ENCODE data around the gene FARP2. TPM values are rescaled to one million over a fixed set of nuclear protein-coding genes. Genes with fewer than 3 reads are reported as not detected.

FARP2 gene
- total and polyA plus RNA-seq, 4 donors = 37.5 to 67.3 (median 52.1) TPM

GRCh38 chr2:241496904-241497877, 141.1 kb downstream of the FARP2 start:
- 90% methylated on average over 29 of the region's 29 CpGs for WGBS (ENCODE audit: insufficient coverage)
- no peak overlapping the region for H3K27ac ChIP-seq (ENCODE audit: low read depth, low read length)

GRCh38 chr2:241498115-241499070, 142.3 kb downstream of the FARP2 start:
- Histone ChIP-seq H3K27ac (ENCODE audit: low read depth, low read length) (no peak overlapping the region), H3K27me3 (ENCODE audit: control insufficient read depth, insufficient read depth, low read length) (no peaks in the 10 kb centered on the region), H3K9me3 (ENCODE audit: control insufficient read depth, insufficient read depth, low read length) (no peaks in the 10 kb centered on the region), H3K4me3 (ENCODE audit: low read depth, low read length) (no peak overlapping the region), H3K4me1 (ENCODE audit: control insufficient read depth, insufficient read depth, low read length) (peaks cover 13% of the 10 kb centered on the region), H3K36me3 (ENCODE audit: control insufficient read depth, insufficient read depth, low read length) (peaks cover 93% of the 10 kb centered on the region)
- 93% methylated on average over 36 of the region's 36 CpGs for WGBS (ENCODE audit: insufficient coverage)
- DNase-seq (ENCODE audit: low read depth in 4 of 6, low spot score in 6 of 6) = no peak

More at GRCh38 chr2:241496904-241497877, 141.1 kb downstream of the FARP2 start:
- no peaks in the 10 kb centered on the region for H3K27me3 ChIP-seq (ENCODE audit: control insufficient read depth, insufficient read depth, low read length)
- no peak overlapping the region for H3K4me3 ChIP-seq (ENCODE audit: low read depth, low read length)
- peaks cover 13% of the 10 kb centered on the region for H3K4me1 ChIP-seq (ENCODE audit: control insufficient read depth, insufficient read depth, low read length)
- H3K9me3 ChIP-seq (ENCODE audit: control insufficient read depth, insufficient read depth, low read length) = no peaks in the 10 kb centered on the region
- no peak for DNase-seq (ENCODE audit: low read depth in 4 of 6, low spot score in 6 of 6)
- peaks cover 97% of the 10 kb centered on the region for H3K36me3 ChIP-seq (ENCODE audit: control insufficient read depth, insufficient read depth, low read length)

- 77% methylated on average over 27 of the region's 28 CpGs for WGBS (ENCODE audit: insufficient coverage)
- Histone ChIP-seq H3K27ac (ENCODE audit: low read depth, low read length) (no peak overlapping the region), H3K4me1 (ENCODE audit: control insufficient read depth, insufficient read depth, low read length) (peaks cover 13% of the 10 kb centered on the region), H3K9me3 (ENCODE audit: control insufficient read depth, insufficient read depth, low read length) (no peaks in the 10 kb centered on the region), H3K27me3 (ENCODE audit: control insufficient read depth, insufficient read depth, low read length) (no peaks in the 10 kb centered on the region), H3K4me3 (ENCODE audit: low read depth, low read length) (no peak overlapping the region), H3K36me3 (ENCODE audit: control insufficient read depth, insufficient read depth, low read length) (peaks cover 92% of the 10 kb centered on the region)
- no peak for DNase-seq (ENCODE audit: low read depth in 4 of 6, low spot score in 6 of 6)
These were observed 143.3 kb downstream of the FARP2 start for GRCh38 chr2:241499146-241499965.

DNA sequence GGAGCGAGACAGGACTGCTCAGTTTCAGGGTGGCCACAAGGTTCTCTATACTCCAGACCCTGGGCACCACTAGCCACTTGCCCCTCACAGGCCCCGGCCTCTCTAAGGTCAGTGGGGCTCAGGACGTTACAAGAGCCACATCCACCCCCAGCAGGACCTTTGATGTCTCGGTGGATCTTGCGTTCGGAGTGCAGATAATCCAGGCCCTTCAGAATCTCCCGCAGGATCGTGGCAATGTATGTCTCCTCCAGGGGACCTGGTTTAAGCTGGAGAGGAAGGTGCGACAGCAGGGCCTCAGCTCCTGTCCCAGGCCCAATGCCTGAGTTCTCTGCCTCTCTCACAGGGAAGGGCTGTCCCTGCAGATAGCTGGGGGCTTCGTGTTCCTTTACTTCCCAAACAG, 143.9 kb downstream of the FARP2 start:
- no peak for DNase-seq (ENCODE audit: low read depth in 4 of 6, low spot score in 6 of 6)
- Histone ChIP-seq H3K4me3 (ENCODE audit: low read depth, low read length) (no peak overlapping the region), H3K27ac (ENCODE audit: low read depth, low read length) (no peak overlapping the region), H3K4me1 (ENCODE audit: control insufficient read depth, insufficient read depth, low read length) (peaks cover 13% of the 10 kb centered on the region), H3K9me3 (ENCODE audit: control insufficient read depth, insufficient read depth, low read length) (no peaks in the 10 kb centered on the region), H3K36me3 (ENCODE audit: control insufficient read depth, insufficient read depth, low read length) (peaks cover 89% of the 10 kb centered on the region), H3K27me3 (ENCODE audit: control insufficient read depth, insufficient read depth, low read length) (no peaks in the 10 kb centered on the region)
- WGBS (ENCODE audit: insufficient coverage) = 87% methylated on average over 8 of the region's 10 CpGs

DNA sequence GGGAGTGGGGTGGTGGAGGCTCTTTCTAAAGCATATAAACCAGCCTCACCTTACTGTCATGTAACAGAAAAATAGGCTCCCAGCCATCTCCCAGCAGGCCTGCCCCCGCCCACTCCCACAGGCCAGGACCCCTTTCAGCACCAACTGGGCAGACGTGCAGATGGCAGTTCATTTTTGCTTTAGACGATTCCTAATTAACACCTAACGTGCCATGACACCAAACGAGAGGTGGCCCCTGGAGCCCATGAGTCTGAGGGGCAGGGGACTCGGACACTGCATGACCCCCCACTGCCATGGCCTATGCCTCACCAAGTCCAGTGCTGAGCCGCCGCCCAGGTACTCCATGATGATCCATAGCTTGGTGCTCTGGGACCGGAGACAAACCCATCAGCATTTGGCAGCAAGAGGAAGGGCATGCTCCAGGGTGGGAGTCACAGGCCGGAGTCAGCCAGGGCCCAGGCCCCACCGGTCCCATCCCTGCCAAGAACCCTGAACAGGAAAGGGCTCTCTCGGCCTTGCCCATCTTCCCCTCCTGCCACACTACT, 144.4 kb downstream of the FARP2 start:
- peaks cover 89% of the 10 kb centered on the region for H3K36me3 ChIP-seq (ENCODE audit: control insufficient read depth, insufficient read depth, low read length)
- WGBS (ENCODE audit: insufficient coverage) = 78% methylated on average over 12 of the region's 12 CpGs
- H3K27me3 ChIP-seq (ENCODE audit: control insufficient read depth, insufficient read depth, low read length) = no peaks in the 10 kb centered on the region
- H3K27ac ChIP-seq (ENCODE audit: low read depth, low read length) = no peak overlapping the region
- H3K4me3 ChIP-seq (ENCODE audit: low read depth, low read length) = no peak overlapping the region
- H3K9me3 ChIP-seq (ENCODE audit: control insufficient read depth, insufficient read depth, low read length) = no peaks in the 10 kb centered on the region
- no peak for DNase-seq (ENCODE audit: low read depth in 4 of 6, low spot score in 6 of 6)
- peaks cover 17% of the 10 kb centered on the region for H3K4me1 ChIP-seq (ENCODE audit: control insufficient read depth, insufficient read depth, low read length)

DNA sequence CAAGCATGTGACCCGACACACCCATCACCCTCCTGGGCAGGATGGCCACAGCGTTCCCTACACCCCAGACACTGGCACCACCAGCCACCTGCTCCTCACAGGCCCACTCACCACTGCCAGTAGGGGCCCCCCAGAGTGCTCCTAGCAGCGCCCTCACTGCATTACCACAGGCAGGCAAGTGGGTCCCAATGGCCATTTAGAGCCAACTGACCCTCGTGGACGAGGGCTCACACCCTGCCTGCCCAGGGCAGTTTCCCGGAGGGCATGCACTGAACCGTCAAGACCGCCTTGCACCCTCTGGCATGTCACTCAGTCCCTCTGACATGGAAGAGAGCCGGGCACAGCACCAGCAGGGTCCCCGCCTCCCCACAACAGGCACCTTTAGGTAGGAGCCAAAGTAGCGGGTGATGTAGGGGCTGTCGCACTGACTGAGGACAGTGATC, 145.0 kb downstream of the FARP2 start:
- DNase-seq (ENCODE audit: low read depth in 4 of 6, low spot score in 6 of 6) = no peak
- Histone ChIP-seq H3K9me3 (ENCODE audit: control insufficient read depth, insufficient read depth, low read length) (no peaks in the 10 kb centered on the region), H3K27me3 (ENCODE audit: control insufficient read depth, insufficient read depth, low read length) (no peaks in the 10 kb centered on the region), H3K4me1 (ENCODE audit: control insufficient read depth, insufficient read depth, low read length) (peaks cover 23% of the 10 kb centered on the region), H3K27ac (ENCODE audit: low read depth, low read length) (no peak overlapping the region), H3K36me3 (ENCODE audit: control insufficient read depth, insufficient read depth, low read length) (peaks cover 89% of the 10 kb centered on the region), H3K4me3 (ENCODE audit: low read depth, low read length) (no peak overlapping the region)
- 94% methylated on average over 12 of the region's 12 CpGs for WGBS (ENCODE audit: insufficient coverage)

GRCh38 chr2:241501551-241501950, 145.5 kb downstream of the FARP2 start:
- Histone ChIP-seq H3K27ac (ENCODE audit: low read depth, low read length) (no peak overlapping the region), H3K36me3 (ENCODE audit: control insufficient read depth, insufficient read depth, low read length) (peaks cover 85% of the 10 kb centered on the region), H3K9me3 (ENCODE audit: control insufficient read depth, insufficient read depth, low read length) (no peaks in the 10 kb centered on the region), H3K4me1 (ENCODE audit: control insufficient read depth, insufficient read depth, low read length) (peaks cover 27% of the 10 kb centered on the region), H3K4me3 (ENCODE audit: low read depth, low read length) (no peak overlapping the region), H3K27me3 (ENCODE audit: control insufficient read depth, insufficient read depth, low read length) (no peaks in the 10 kb centered on the region)
- 98% methylated on average over 16 of the region's 17 CpGs for WGBS (ENCODE audit: insufficient coverage)
- no peak for DNase-seq (ENCODE audit: low read depth in 4 of 6, low spot score in 6 of 6)

- DNase-seq (ENCODE audit: low read depth in 4 of 6, low spot score in 6 of 6) = no peak
- peaks cover 80% of the 10 kb centered on the region for H3K36me3 ChIP-seq (ENCODE audit: control insufficient read depth, insufficient read depth, low read length)
- no peaks in the 10 kb centered on the region for H3K27me3 ChIP-seq (ENCODE audit: control insufficient read depth, insufficient read depth, low read length)
- WGBS (ENCODE audit: insufficient coverage) = 98% methylated on average over 9 of the region's 11 CpGs
- H3K9me3 ChIP-seq (ENCODE audit: control insufficient read depth, insufficient read depth, low read length) = no peaks in the 10 kb centered on the region
- H3K4me1 ChIP-seq (ENCODE audit: control insufficient read depth, insufficient read depth, low read length) = peaks cover 35% of the 10 kb centered on the region
- no peak overlapping the region for H3K27ac ChIP-seq (ENCODE audit: low read depth, low read length)
- H3K4me3 ChIP-seq (ENCODE audit: low read depth, low read length) = no peak overlapping the region
These were observed 146.2 kb downstream of the FARP2 start for GRCh38 chr2:241502281-241502680.
